ENCODE data around the gene ATXN1. TPM values are rescaled to one million over a fixed set of nuclear protein-coding genes. Genes with fewer than 3 reads are reported as not detected.

ATXN1 gene
- total RNA-seq, 1 experiment from 2014 or later: 5.6 TPM

DNA sequence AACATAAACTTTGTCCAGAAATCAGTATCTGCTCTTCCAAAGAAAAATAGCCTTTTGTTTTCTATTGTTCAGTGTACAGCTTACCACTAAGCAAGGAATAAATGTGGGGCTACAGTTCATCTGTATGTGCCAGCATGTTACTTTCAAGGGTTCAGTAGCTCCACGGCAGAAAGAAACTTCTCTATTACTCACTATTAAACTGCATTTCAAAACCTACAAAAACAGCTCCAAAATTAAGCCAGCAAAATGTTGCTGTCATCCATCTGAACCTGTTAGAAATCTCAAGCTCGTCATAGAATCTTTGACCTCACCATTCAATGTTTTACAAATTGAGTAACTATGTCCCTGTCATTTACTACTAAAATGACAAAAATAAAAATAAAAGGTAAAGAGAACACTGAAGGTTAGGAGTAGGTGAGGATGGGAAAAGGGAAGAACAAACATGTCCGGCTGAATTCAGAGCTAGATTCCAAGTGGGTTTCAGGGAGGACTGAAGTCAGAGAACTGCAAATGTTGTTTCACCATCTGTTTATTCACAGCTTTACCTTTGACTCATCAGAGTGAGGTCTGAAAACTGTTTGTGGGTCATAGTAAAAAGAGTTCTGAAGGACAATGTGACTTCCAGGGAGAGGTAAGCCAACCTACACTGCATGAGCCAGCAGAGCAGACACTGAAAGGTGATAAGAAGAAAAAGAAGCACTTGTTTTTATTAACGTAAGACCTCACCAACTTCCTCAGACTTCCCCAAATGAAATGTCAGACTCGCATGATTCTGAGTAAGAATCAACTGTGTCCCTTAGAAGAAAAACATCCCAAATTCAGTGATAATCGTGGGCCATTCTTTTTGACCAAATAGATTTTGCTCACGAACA lies 62.0 kb downstream of the ATXN1 start:
- no peak overlapping the region for H3K4ac ChIP-seq (ENCODE audit: low read depth, low read length)
- TF ChIP-seq CTCF (conservative IDR thresholded peaks at IDR 0.05): no peak
- no peaks in the 10 kb centered on the region for H3K23me2 ChIP-seq (ENCODE audit: insufficient read length, low read depth, low read length, poor library complexity, severe bottlenecking)
- no peaks in the 10 kb centered on the region for H3K79me2 ChIP-seq (ENCODE audit: insufficient read depth, low read length)
- no peak overlapping the region for H2AFZ ChIP-seq (ENCODE audit: low read length)
- H2AK5ac ChIP-seq (ENCODE audit: insufficient read length, low read length): no peak overlapping the region
- H3K9me3 Mint-ChIP-seq: 0 out of 5 replicates have a peak, but pooled peaks cover 0 to 2% of the 10 kb centered on the region in 2 experiments
- no peaks in the 10 kb centered on the region for H3K79me1 ChIP-seq (ENCODE audit: insufficient read depth, low read depth, low read length, poor library complexity, severe bottlenecking)
- no peak overlapping the region for H3K18ac ChIP-seq (ENCODE audit: insufficient read length, low read depth, low read length)
- H3K27me3 Mint-ChIP-seq (ENCODE audit: low read depth): no peaks in the 10 kb centered on the region; the same call in 1 of the 2 replicates
- no peak overlapping the region for H4K5ac ChIP-seq (ENCODE audit: insufficient read length, low read depth, low read length)
- H3K9ac ChIP-seq (ENCODE audit: extremely low read depth, insufficient read length, low read length): no peak overlapping the region
- no peak overlapping the region for H2BK5ac ChIP-seq (ENCODE audit: insufficient read length, low read length)
- no peak overlapping the region for H3K27ac ChIP-seq (ENCODE audit: insufficient read length, low read depth, low read length)
- H3K9me3 ChIP-seq (ENCODE audit: control insufficient read depth, low read depth, low read length): no peaks in the 10 kb centered on the region
- H4K20me1 ChIP-seq (ENCODE audit: control insufficient read depth, insufficient read depth, insufficient read length): no peaks in the 10 kb centered on the region
- H3K4me1 ChIP-seq (ENCODE audit: insufficient read depth, low read length): peaks cover 2% of the 10 kb centered on the region; the same call in 1 of the 2 replicates
- no peak overlapping the region for H3K14ac ChIP-seq (ENCODE audit: insufficient read depth, low read length)
- no peak overlapping the region for H2BK20ac ChIP-seq (ENCODE audit: low read depth, low read length, poor library complexity, severe bottlenecking)
- H3K4me1 Mint-ChIP-seq: peaks cover 21 to 29% of the 10 kb centered on the region in 2 experiments
- no peak overlapping the region for H3K23ac ChIP-seq (ENCODE audit: insufficient read length, low read depth, low read length)
- no peak overlapping the region for H2BK15ac ChIP-seq (ENCODE audit: low read depth, low read length)
- H3K56ac ChIP-seq (ENCODE audit: insufficient read length, low read depth, low read length): no peak overlapping the region
- no peak overlapping the region for H3T11ph ChIP-seq (ENCODE audit: low read length)
- no peak overlapping the region for H4K8ac ChIP-seq (replicated peaks; ENCODE audit: insufficient read length, low read depth, low read length)
- H3K27me3 ChIP-seq (ENCODE audit: insufficient read depth, low read length): no peaks in the 10 kb centered on the region
- WGBS (ENCODE audit: extremely low coverage, insufficient read length, low lambda C conversion rate): no CpG with 5 or more reads among the region's 7 CpGs
- no peak overlapping the region for H3K4me2 ChIP-seq (ENCODE audit: insufficient read depth, insufficient read length, low read length)
- H4K91ac ChIP-seq (ENCODE audit: insufficient read length, low read depth, low read length): no peak overlapping the region
- peak overlapping the region in 2 of 3 experiments; percentile 25 to 42; a peak in 3 of 7 replicates for H3K27ac Mint-ChIP-seq
- H2BK12ac ChIP-seq (ENCODE audit: insufficient read length, low read depth, low read length): no peak overlapping the region
- no peak overlapping the region for H2BK120ac ChIP-seq (ENCODE audit: low read depth, low read length, poor library complexity, severe bottlenecking)
- no peak for DNase-seq
- no peak overlapping the region for H3K4me3 Mint-ChIP-seq
- H3K36me3 Mint-ChIP-seq (ENCODE audit: insufficient read depth in 1 of 3, low read depth in 3 of 3): no peaks in the 10 kb centered on the region
